ENCODE data around the gene RRP15. TPM values are rescaled to one million over a fixed set of nuclear protein-coding genes. Genes with fewer than 3 reads are reported as not detected.

RRP15 gene
- total and polyA plus RNA-seq, 2 donors (not counting 1 experiment from before 2014, with no cell fraction given), result 6.9 to 8.6 TPM

DNA sequence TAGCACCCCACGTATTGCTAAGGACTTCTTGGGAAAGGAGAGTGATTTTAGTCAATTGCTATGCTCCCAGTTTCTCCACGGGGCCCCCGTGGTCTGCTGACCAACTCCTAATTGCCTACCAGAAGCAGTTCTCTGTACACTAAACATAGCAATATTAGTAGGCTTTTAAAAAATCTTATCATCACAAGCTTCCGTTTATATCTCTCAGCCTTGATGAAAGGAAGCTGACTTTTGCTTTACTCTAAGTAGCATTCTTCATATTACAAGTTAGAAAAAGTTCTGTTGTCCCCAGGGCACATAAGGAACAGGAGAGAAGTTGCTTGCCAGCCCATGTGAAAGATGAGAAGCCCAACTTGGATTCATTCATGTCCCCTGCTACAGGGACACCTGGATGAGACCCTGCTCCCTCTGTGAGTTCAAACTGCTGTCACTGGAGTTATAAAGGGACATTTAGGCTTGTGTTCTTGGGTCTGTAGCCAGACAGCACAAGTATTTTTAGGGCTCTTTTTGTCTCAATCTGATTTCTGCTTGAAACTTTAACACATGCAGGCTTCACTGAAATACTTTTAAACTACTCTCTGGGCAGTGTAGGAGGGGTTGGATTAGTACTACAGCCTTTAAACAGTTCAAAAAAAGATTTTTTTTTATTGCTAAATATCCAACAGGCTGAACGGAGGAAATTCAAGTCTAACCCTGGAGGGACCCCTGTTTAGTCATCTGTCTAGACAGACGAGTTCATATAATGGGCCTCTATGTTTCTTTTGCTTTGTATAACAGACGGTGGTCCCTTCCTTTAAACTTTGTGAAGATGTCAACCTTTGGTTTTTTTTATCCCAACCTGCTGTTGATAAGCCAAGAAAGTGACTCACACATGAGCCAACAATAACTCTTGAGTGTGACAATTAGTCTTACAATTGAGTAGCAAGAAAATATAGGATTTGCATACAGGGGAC lies 89.6 kb downstream of the RRP15 start:
- TF ChIP-seq, protein P1, sequence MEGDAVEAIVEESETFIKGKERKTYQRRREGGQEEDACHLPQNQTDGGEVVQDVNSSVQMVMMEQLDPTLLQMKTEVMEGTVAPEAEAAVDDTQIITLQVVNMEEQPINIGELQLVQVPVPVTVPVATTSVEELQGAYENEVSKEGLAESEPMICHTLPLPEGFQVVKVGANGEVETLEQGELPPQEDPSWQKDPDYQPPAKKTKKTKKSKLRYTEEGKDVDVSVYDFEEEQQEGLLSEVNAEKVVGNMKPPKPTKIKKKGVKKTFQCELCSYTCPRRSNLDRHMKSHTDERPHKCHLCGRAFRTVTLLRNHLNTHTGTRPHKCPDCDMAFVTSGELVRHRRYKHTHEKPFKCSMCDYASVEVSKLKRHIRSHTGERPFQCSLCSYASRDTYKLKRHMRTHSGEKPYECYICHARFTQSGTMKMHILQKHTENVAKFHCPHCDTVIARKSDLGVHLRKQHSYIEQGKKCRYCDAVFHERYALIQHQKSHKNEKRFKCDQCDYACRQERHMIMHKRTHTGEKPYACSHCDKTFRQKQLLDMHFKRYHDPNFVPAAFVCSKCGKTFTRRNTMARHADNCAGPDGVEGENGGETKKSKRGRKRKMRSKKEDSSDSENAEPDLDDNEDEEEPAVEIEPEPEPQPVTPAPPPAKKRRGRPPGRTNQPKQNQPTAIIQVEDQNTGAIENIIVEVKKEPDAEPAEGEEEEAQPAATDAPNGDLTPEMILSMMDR (conservative IDR thresholded peaks at IDR 0.05 in 1 of 2, IDR thresholded peaks at IDR 0.05 in 1 of 2; ENCODE audit: low read depth in 1 of 2, low read length in 2 of 2), result no peak
- TF ChIP-seq EZH2 (IDR thresholded peaks at IDR 0.05; ENCODE audit: low read length, missing control alignments), result no peak
- DNase-seq (ENCODE audit: low read depth in 2 of 2), result peak in 1 of 2 donors; percentile 94
- Histone ChIP-seq H2AFZ (ENCODE audit: low read length) (no peak overlapping the region), H4K20me1 (ENCODE audit: control insufficient read depth, extremely low read depth, insufficient read depth, low read length) (no peaks in the 10 kb centered on the region), H3K4me3 (replicated peaks in 1 of 4; ENCODE audit: control extremely low read depth in 1 of 4, insufficient read depth in 1 of 4, low read depth in 3 of 4, low read length in 4 of 4) (no peak overlapping the region), H3K9ac (ENCODE audit: insufficient read depth, low read length) (no peak overlapping the region), H3K4me2 (ENCODE audit: extremely low read depth, insufficient read depth, low read length) (no peak overlapping the region), H3K27ac (ENCODE audit: insufficient read depth, low read length) (no peak overlapping the region), H3K79me2 (ENCODE audit: control insufficient read depth, insufficient read depth, low read length) (no peaks in the 10 kb centered on the region), H3K9me3 (ENCODE audit: control insufficient read depth, insufficient read depth, low read depth, low read length) (no peaks in the 10 kb centered on the region), H3K4me1 (ENCODE audit: control insufficient read depth, extremely low read depth, insufficient read depth, low read length) (peaks cover 35% of the 10 kb centered on the region), H3K27me3 (ENCODE audit: control insufficient read depth, insufficient read depth, low read length) (no peaks in the 10 kb centered on the region), H3K36me3 (ENCODE audit: control insufficient read depth, insufficient read depth, low read length) (no peaks in the 10 kb centered on the region)

DNA sequence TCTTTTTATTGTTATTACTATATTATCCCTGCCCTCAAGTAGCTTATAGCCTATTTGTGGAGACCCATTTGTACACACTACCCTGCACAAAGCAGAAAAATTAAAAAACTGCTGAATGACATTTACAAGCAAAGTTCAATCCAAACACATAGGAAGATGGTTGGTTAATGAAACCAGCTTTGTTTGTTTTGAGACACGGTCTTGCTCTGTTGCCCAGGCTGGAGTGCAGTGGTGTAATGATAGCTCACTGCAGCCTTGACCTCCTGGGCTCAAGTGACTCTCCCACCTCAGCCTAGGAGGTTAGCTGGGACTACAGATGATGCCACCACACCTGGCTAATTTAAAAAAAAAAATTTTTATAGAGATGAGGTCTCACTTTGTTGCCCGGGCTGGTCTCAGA lies 91.6 kb downstream of the RRP15 start:
- Histone ChIP-seq H3K4me2 (ENCODE audit: extremely low read depth, insufficient read depth, low read length) (peak overlapping the region; percentile 59), H3K9ac (ENCODE audit: insufficient read depth, low read length) (no peak overlapping the region), H2AFZ (ENCODE audit: low read length) (no peak overlapping the region), H3K79me2 (ENCODE audit: control insufficient read depth, insufficient read depth, low read length) (no peaks in the 10 kb centered on the region), H3K27me3 (ENCODE audit: control insufficient read depth, insufficient read depth, low read length) (no peaks in the 10 kb centered on the region), H3K4me1 (ENCODE audit: control insufficient read depth, extremely low read depth, insufficient read depth, low read length) (peaks cover 27% of the 10 kb centered on the region), H3K9me3 (ENCODE audit: control insufficient read depth, insufficient read depth, low read depth, low read length) (no peaks in the 10 kb centered on the region), H3K27ac (ENCODE audit: insufficient read depth, low read length) (peak overlapping the region; percentile 75), H3K36me3 (ENCODE audit: control insufficient read depth, insufficient read depth, low read length) (no peaks in the 10 kb centered on the region), H4K20me1 (ENCODE audit: control insufficient read depth, extremely low read depth, insufficient read depth, low read length) (no peaks in the 10 kb centered on the region), H3K4me3 (replicated peaks in 1 of 4; ENCODE audit: control extremely low read depth in 1 of 4, insufficient read depth in 1 of 4, low read depth in 3 of 4, low read length in 4 of 4) (no peak overlapping the region)
- DNase-seq (ENCODE audit: low read depth in 2 of 2), result no peak
- TF ChIP-seq, protein P1 (conservative IDR thresholded peaks at IDR 0.05 in 1 of 2, IDR thresholded peaks at IDR 0.05 in 1 of 2; ENCODE audit: low read depth in 1 of 2, low read length in 2 of 2), result no peak
- no peak for TF ChIP-seq EZH2 (IDR thresholded peaks at IDR 0.05; ENCODE audit: low read length, missing control alignments)

DNA sequence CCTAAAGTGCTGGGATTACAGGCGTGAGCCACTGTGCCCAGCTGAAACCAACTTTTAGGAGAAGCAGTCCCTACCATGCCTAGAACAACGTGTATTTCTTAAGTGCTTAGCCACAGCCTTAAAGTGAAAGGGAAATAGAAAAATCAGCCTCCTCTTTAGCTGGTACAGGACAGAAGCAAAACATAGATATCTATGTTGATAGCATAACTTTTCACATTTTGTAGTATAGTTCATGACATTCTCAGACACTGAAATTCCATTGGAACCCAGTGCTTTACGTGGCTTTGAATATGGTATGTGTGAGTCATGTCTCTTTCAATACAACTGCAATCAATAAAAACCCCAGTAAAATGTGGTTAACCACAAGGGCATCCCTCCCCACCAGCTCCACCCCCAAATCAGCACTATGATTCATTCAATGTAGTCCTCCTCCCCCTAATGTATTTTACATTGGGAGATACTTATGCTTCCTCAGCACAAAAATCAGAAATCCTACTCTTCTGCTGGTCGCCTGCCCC lies 92.1 kb downstream of the RRP15 start:
- peak overlapping the region; percentile 59 for H3K4me2 ChIP-seq (ENCODE audit: extremely low read depth, insufficient read depth, low read length)
- no peaks in the 10 kb centered on the region for H3K9me3 ChIP-seq (ENCODE audit: control insufficient read depth, insufficient read depth, low read depth, low read length)
- H2AFZ ChIP-seq (ENCODE audit: low read length), result no peak overlapping the region
- peak; percentile 98 to 99 for DNase-seq (ENCODE audit: low read depth in 2 of 2)
- TF ChIP-seq, protein P1 (conservative IDR thresholded peaks at IDR 0.05 in 1 of 2, IDR thresholded peaks at IDR 0.05 in 1 of 2; ENCODE audit: low read depth in 1 of 2, low read length in 2 of 2), result no peak
- TF ChIP-seq EZH2 (IDR thresholded peaks at IDR 0.05; ENCODE audit: low read length, missing control alignments), result no peak
- H3K36me3 ChIP-seq (ENCODE audit: control insufficient read depth, insufficient read depth, low read length), result no peaks in the 10 kb centered on the region
- H3K4me3 ChIP-seq (replicated peaks in 1 of 4; ENCODE audit: control extremely low read depth in 1 of 4, insufficient read depth in 1 of 4, low read depth in 3 of 4, low read length in 4 of 4), result no peak overlapping the region
- H3K4me1 ChIP-seq (ENCODE audit: control insufficient read depth, extremely low read depth, insufficient read depth, low read length), result peaks cover 24% of the 10 kb centered on the region
- no peaks in the 10 kb centered on the region for H4K20me1 ChIP-seq (ENCODE audit: control insufficient read depth, extremely low read depth, insufficient read depth, low read length)
- H3K27me3 ChIP-seq (ENCODE audit: control insufficient read depth, insufficient read depth, low read length), result no peaks in the 10 kb centered on the region
- peak overlapping the region; percentile 75 for H3K27ac ChIP-seq (ENCODE audit: insufficient read depth, low read length)
- H3K79me2 ChIP-seq (ENCODE audit: control insufficient read depth, insufficient read depth, low read length), result no peaks in the 10 kb centered on the region
- H3K9ac ChIP-seq (ENCODE audit: insufficient read depth, low read length), result no peak overlapping the region
